ENCODE measurements around the gene RBMS1.

GRCh38 chr2:160226367-160226766 is 267.2 kb downstream of the RBMS1 start:
- TF ChIP-seq REST (IDR thresholded peaks at IDR 0.05; ENCODE audit: borderline replicate concordance) (no peak), CTCF (IDR thresholded peaks at IDR 0.05; ENCODE audit: poor library complexity, severe bottlenecking) (no peak), EZH2 (IDR thresholded peaks at IDR 0.05; ENCODE audit: borderline replicate concordance, insufficient read depth, low read length, poor library complexity, severe bottlenecking) (no peak), POLR2AphosphoS5 (IDR thresholded peaks at IDR 0.05) (no peak), RAD21 (conservative IDR thresholded peaks at IDR 0.05) (no peak), TAF1 (IDR thresholded peaks at IDR 0.05; ENCODE audit: low read depth) (no peak), EP300 (conservative IDR thresholded peaks at IDR 0.05; ENCODE audit: poor library complexity, severe bottlenecking) (no peak), MXI1 (conservative IDR thresholded peaks at IDR 0.05; ENCODE audit: poor library complexity, severe bottlenecking) (no peak)

All from neural cell (in vitro differentiated cells).